GM21515 (cell line): Measurements from ENCODE around the gene FBXO8.

Experiments used
- ATAC-seq: cut with Tn5 transposase; IDR thresholded peaks from one replicate; pipeline ENCODE4 v1.9.1; 2021; ENCODE audit not compliant: unreplicated experiment

The FBXO8 gene

DNA sequence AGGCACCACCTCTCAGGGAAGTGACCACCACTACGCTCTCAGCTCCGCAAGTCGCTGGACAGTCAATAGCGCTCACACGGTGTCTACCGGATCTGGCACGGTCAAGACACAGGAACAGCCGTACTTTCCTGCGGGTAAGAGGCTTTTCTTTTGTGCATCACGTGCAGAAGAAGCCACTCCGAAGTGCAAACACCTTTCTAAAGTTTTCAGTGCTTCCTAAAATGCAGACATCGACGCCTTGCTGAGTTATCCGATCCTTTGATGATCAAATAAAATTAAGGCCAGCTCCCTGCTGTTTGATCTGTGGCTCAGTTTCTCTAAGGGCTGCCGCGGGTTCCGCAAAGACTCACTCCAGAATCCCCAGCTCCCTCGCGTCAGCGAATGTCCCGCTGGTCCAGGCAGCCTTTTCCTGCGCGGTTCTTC is 71.8 kb downstream of the FBXO8 start:
- no peak for ATAC-seq

DNA sequence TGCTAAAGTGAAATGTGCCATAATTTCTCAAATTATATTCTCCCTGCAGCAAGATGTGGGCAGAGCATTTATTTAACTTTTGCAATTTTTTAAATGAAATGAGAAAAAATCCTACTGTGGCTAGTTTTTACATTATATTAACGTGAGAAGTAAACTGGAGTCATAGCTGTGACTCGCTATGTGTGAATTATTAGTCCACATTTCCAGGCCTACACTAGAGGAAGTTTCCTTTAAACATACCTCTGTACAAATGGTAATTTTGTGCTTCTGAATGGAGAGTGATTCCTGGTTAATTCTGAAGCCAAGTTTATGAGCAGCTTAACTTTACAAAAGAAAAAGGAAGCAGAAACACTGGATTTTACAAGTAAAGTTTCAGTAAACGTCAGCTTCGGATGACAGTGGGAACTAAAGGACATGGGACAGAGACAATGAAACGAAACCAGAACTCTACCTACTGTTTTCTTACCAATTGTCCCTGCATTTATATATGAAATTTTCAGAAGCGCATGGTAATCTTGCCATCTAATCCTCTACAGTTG is 72.4 kb downstream of the FBXO8 start:
- ATAC-seq: no peak

DNA sequence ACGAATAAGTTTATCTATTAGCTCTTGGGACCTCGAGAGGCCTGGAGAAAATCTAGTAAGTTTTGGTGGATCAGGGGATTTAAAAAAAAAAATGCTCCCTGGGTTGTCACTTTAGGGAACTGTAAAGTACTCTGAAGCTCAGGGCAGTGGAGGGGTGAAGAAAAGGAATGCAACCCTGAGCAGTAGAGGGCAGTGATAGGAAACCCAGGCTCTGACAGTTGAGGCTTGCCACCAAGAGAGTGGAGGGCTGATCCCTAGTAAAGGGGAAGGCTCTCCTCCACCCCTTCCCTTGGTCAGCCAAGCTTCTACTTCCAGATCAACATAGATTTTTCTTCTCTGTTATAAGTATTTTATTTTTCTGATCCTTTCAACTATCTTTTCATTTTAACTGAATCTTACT is 73.1 kb downstream of the FBXO8 start:
- no peak for ATAC-seq

DNA sequence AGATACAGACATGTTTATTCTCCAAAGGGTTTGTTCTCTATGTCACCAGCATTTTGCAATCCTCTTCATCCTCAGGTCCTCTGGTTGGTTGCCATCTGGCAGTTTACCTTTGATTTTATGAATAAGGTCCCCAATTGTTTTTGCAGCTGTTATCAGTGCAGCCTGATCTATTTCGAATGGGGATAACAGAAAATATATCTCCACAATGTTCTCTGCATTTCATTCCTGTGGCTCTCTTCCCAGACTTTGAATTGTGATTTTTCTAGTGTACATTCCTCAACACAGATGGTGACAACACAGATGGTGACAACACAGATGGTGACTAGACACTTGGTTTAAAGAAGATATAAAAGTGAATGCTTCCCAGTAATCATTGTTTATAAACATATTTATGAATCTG is 74.1 kb downstream of the FBXO8 start:
- no peak for ATAC-seq

DNA sequence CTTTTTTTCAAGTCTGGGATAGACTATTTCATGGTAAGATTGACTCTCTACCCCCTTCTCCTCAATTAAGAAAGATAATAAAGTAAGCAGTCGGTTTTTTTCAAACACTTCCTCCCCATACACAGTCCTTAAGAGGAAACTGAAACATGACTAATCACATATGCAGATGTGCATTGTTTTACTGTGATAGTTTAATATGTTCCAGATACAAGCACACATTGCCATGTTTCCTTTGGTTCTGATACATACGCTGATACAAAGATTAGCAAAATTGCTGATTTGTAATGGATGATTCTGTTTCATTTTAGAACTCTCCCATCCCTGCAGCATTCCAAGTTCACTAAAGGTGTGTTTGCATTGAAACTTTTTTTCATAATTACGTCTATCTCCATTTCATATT is 76.1 kb downstream of the FBXO8 start:
- no peak for ATAC-seq

DNA sequence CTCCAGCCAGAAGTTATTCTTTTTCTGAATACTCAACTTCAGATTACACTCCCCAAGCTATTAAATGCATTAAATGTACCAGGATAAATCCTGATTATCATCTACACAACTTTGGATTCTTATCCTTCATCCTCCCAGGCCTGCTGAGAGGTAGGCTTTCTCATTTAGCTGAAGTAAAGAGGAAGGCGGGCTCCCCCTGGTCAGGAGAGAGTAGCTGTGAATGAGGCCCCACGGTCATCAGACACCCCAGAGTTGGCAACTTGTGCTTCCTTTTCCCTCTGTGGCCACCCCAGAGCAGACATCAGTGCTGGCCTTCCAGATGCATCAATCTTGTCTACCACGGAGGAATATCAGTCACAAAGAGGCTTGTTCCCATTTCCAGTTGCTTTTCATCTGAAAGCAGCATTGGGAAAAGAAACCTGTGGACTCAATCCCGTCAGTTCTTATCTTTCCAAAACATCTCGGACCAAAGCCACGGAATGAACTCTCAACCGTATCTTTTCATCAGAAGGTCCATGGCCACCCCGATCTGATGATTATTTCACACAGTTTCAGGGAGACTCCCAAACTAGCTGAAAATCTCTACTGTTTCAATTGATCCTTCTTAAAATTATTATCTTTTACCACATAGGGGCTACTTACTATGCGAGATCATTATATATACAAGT is 79.2 kb downstream of the FBXO8 start:
- ATAC-seq: no peak

DNA sequence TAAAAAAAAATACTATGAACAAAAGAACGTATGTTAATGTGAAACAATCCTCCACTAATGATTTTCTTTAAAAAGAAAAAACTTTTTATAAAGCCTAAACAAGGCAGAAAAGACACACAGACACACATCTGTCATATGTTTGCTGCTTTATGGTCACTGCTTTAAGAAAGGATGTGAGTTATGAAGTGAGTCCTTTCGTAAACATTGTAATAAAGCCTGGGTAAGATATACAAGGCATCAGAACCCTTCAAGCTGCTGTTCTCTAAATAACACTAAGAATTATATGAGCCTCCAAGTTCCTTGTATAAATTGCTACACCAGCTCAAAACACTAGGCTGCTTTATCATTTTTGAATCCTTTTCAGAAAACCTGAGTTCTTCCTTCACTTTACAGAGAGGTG is 81.6 kb downstream of the FBXO8 start:
- ATAC-seq: no peak

DNA sequence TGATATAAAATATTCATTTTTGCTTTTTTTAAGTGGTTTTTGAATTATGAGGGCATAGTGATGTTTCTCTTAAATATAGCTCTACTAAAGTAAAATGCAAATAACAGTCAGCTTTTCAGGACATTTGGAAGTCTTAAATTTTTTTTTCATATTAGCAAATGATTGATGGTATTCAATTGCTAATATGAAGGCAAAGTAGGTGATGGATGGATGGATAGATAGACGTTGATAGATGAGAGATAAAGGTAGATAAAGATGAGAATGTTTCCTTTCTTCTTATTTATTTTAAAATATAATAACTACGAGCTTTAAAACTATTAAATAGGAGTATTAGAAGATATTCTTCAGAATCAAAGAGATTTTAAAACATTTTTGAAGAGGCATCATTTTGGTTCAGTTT is 83.7 kb downstream of the FBXO8 start:
- ATAC-seq: no peak

DNA sequence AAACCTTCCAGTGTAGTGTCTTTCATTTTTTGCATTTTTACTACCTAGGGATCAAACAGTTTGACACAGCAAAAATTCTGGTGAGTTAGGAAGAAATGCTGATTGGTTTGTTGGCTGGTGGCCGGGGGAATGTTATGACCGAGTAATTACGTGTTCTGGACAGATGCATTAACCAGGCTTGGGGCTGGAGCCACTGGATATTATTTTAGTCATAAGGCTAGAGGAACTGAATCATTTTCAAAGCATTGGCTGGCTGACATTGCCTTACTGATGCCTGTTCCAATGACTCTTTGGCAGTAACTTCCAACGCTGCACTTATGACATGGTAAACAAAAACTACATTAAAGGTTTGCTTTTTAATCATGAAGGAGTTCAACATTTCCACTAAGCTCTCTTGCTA is 84.6 kb downstream of the FBXO8 start:
- ATAC-seq: no peak

DNA sequence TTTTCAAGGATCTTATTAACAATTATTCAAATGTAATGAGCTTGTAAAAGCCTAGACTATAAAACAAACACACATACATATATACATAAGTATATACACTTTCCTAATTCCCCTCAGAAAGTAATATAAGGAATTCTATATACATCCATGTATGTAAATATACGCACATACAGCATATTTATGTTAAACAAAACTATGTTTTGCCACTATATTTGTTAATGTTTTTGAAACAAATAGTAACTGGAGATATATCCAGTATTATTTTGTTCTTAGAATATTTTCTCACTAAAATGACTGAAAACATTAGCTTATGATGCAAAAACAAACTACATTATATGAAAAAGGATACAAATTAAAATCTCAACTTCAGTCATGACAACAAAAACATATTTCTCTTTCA is 85.1 kb downstream of the FBXO8 start:
- ATAC-seq: no peak

DNA sequence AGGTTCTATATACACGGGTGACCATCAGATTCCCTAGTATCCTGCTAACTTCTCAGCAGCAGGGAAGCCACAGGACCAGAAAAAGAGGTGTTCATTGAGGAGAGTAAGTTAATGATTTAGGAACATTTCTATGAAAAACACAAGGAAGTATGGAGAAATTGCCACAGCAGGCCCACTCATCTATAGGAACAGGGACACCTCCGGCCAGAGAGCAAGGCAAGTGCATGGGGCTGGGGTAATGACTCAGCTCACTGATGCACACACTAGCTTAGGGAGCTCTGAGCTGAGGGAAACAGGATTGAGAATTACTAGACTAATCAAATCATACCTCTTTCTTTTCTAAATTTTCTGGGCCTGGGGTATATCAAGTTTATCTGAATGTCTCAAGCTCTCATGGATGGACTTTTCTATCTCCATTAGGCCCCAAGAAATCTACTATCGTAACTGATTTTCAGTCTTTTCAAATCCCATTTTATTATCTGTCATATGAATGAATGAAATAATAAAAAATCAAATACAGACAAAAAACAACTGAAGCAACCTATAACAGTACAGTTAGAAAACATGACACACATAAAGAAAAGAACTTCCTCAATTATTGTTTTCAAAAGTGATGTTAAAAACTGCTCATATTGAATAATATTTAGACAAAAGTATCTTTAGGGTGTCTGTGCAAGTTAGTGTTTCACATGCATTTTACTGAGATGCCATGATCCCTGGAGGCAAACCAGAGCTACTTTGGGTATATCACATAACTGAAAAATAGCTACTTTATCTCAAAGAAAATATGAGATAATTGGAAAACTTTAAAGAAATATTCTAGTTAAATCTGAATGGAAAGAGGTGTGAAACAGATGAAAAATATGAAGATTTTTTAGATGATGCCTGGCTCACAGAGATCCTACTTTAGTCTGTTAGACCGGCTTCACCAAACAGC is 89.8 kb downstream of the FBXO8 start:
- no peak for ATAC-seq

DNA sequence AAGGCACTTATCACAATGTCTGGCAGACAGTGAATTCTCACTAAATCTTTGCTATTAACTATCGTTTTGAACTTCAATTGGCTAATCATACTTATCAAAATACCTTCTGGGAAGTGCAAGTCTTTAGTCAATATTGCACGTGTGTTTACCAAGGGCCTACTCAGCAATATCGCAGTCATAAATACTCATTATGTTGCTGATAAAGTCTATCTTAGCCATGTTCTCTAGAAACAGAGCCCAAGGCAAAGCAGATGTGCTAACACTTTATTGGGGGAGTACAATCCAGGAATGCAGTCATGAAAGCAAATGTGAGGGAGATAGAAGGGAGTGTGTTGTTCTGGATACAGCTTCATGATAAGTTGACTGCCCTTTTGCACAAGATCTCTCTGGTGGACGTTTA is 90.5 kb downstream of the FBXO8 start:
- no peak for ATAC-seq

DNA sequence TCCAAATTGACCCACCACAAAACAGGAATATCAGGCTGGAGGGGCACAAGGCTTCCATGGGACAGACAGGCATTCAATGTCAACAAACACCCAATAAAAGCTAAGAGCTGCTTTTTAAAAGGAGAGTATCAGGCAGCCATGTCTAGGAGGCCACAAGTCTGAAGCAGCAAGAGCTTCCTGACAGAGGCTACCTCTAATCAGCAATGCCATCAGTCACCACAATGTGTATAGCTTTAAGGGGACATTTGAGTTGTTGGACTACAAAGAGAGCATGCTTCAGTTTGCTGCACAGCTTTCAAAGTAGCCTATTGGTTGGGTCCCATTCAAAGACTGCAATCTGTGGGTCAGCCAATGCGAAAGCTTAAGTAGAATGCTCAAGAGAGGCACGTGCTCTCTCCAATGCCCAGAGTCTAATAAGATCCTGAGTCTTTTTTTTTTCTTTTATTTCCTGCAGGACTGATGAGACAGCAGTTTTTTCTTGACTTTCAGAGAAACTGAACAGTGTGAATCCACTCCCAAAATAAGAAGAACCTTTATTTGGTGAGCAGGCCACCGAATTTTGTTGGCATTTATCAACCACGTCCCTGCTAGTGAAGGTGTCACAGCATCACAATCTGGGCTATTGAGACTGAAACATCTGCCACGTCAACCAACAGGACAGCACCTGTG is 92.5 kb downstream of the FBXO8 start:
- no peak for ATAC-seq

DNA sequence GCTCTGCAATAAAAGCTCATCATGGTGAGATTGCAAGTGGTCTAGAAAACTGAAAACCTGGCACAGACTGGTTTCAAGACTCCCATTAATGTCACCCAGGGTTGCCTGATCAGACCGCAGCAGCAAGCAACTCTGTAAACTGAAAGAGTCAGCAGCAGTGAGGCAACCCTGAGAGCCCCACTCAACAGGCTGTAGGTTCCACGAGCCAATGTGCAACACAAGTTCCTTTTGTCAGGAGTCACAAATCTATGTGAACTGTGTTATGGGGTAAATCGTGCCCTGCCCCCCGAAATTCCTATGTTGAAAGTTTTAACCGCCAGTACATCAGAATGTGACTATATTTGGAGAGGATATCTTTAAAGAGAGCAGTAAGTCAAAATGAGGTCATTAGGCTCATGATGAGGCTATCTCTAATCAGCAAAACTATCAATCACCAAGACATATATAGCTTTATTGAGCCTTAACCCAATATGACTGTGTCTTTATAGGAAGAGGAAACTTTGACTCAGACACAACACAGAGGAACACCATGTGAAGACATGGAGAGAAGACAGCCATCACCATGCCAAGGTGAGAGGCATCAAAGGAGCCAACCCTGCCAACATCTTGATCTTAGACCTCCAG is 94.0 kb downstream of the FBXO8 start:
- ATAC-seq: no peak
